Transverse colon (tissue), 4 donors: ENCODE measurements around the gene DYNLT3.

Source experiments
- CTCF ChIP-seq, 5 experiments: fragments of 200-600 bp in 3 of 5; fragments of 450-650 bp in 2 of 5; sonication (generic) in 3 of 5; IDR thresholded peaks; 1 replicate in 2 of 5; 2 replicates in 3 of 5; pipeline ENCODE4 v1.5.1; 2016 to 2017; ENCODE audit warnings: antibody characterized with exemption in 5 of 5, inconsistent platforms in 3 of 5, mild to moderate bottlenecking in 2 of 5, moderate library complexity in 1 of 5
- EP300 ChIP-seq: sonication (generic); formaldehyde crosslinking; IDR thresholded peaks from one replicate; pipeline ENCODE4 v1.6.1; 2017; ENCODE audit warnings: antibody characterized with exemption, low read depth
- POLR2A ChIP-seq: fragments of 450-650 bp; IDR thresholded peaks from one replicate; pipeline ENCODE4 v1.6.1; 2016; ENCODE audit warnings: antibody characterized with exemption, mild to moderate bottlenecking, moderate library complexity
- POLR2AphosphoS5 ChIP-seq, 3 donors: sonication (generic); formaldehyde crosslinking; IDR thresholded peaks; one replicate each; pipeline ENCODE4 v1.6.1; 2016; ENCODE audit warnings: antibody characterized with exemption in 3 of 3

GRCh38 chrX:37803057-37803456 is 44.3 kb downstream of the DYNLT3 start:
- TF ChIP-seq CTCF (IDR thresholded peaks at IDR 0.05) (no peak), POLR2AphosphoS5 (IDR thresholded peaks at IDR 0.05) (no peak), POLR2A (no peak), EP300 (no peak)
